ENCODE data around the gene COL5A2.
A peak's percentile ranks its signal among the peaks of the same experiment; 100 is the strongest.

Gene COL5A2

GRCh38 chr2:189155795-189156194 lies 23.8 kb downstream of the COL5A2 start:
- ChIA-PET CTCF (no interaction called here), POLR2A (ENCODE audit: low non-redundant PET) (no interaction called here)
- TF ChIP-seq CTCF (conservative IDR thresholded peaks at IDR 0.05; ENCODE audit: low read depth): no peak
- H3K27ac ChIP-seq: no peak overlapping the region
- DNase-seq (ENCODE audit: low spot score): no peak

- no peak for TF ChIP-seq CTCF (conservative IDR thresholded peaks at IDR 0.05; ENCODE audit: low read depth)
- ChIA-PET POLR2A (ENCODE audit: low non-redundant PET) (no interaction called here), CTCF (no interaction called here)
- no peak overlapping the region for H3K27ac ChIP-seq
- DNase-seq (ENCODE audit: low spot score): no peak
Observed at GRCh38 chr2:189153619-189154018, 25.9 kb downstream of the COL5A2 start.

- ChIA-PET CTCF (no interaction called here), POLR2A (ENCODE audit: low non-redundant PET) (no interaction called here)
- TF ChIP-seq CTCF (conservative IDR thresholded peaks at IDR 0.05; ENCODE audit: low read depth): no peak
- H3K27ac ChIP-seq: no peak overlapping the region
- DNase-seq (ENCODE audit: low spot score): no peak
Observed at GRCh38 chr2:189152483-189152882, 27.1 kb downstream of the COL5A2 start.

GRCh38 chr2:189151906-189152305 lies 27.7 kb downstream of the COL5A2 start:
- no peak overlapping the region for H3K27ac ChIP-seq
- no peak for TF ChIP-seq CTCF (conservative IDR thresholded peaks at IDR 0.05; ENCODE audit: low read depth)
- POLR2A ChIA-PET (ENCODE audit: low non-redundant PET): no interaction called here
- DNase-seq (ENCODE audit: low spot score): no peak
- CTCF ChIA-PET: interaction anchor here (0.7 kb wide), 1 partner anchor 136 kb away, joined by 3 read pairs; no protein-coding TSS in a partner anchor

- no peak overlapping the region for H3K27ac ChIP-seq
- POLR2A ChIA-PET (ENCODE audit: low non-redundant PET): no interaction called here
- TF ChIP-seq CTCF (conservative IDR thresholded peaks at IDR 0.05; ENCODE audit: low read depth): no peak
- CTCF ChIA-PET: interaction anchor here (0.7 kb wide), 1 partner anchor 138 kb away, joined by 4 read pairs; no protein-coding TSS in a partner anchor
- DNase-seq (ENCODE audit: low spot score): peak; percentile 2
Observed at GRCh38 chr2:189150033-189150432, 29.5 kb downstream of the COL5A2 start.

GRCh38 chr2:189147989-189148388 lies 31.6 kb downstream of the COL5A2 start:
- CTCF ChIA-PET: interaction anchor here (0.9 kb wide), 1 partner anchor 15 kb away, joined by 5 read pairs; no protein-coding TSS in a partner anchor
- no peak for DNase-seq (ENCODE audit: low spot score)
- POLR2A ChIA-PET (ENCODE audit: low non-redundant PET): no interaction called here
- TF ChIP-seq CTCF (conservative IDR thresholded peaks at IDR 0.05; ENCODE audit: low read depth): no peak
- no peak overlapping the region for H3K27ac ChIP-seq

- CTCF ChIA-PET: no interaction called here
- POLR2A ChIA-PET (ENCODE audit: low non-redundant PET): no interaction called here
- H3K27ac ChIP-seq: no peak overlapping the region
- TF ChIP-seq CTCF (conservative IDR thresholded peaks at IDR 0.05; ENCODE audit: low read depth): no peak
- DNase-seq (ENCODE audit: low spot score): no peak
Observed at GRCh38 chr2:189147361-189147760, 32.2 kb downstream of the COL5A2 start.
